ENCODE data around the gene ATP6V1C2.

- TF ChIP-seq CTCF (IDR thresholded peaks at IDR 0.05): no peak
- TF ChIP-seq RNF2 (IDR thresholded peaks at IDR 0.05; ENCODE audit: borderline replicate concordance, low read depth): no peak
- TF ChIP-seq JUN (IDR thresholded peaks at IDR 0.05): no peak
- TF ChIP-seq ESRRA (IDR thresholded peaks at IDR 0.05; ENCODE audit: borderline replicate concordance, low read length): no peak
- TF ChIP-seq EP300 (IDR thresholded peaks at IDR 0.05): no peak
- no peak for TF ChIP-seq HMGXB4 (CRISPR knock-in tag; IDR thresholded peaks at IDR 0.05; ENCODE audit: borderline replicate concordance)
These were observed 99.1 kb downstream of the ATP6V1C2 start for GRCh38 chr2:10820562-10820961.
